ENCODE data around the gene DDT.
"Not testable (repeated sequence)": the region's sequence is repeated elsewhere in the genome, so short reads cannot be mapped to it uniquely, and the experiment has no call there.

DDT gene

DNA sequence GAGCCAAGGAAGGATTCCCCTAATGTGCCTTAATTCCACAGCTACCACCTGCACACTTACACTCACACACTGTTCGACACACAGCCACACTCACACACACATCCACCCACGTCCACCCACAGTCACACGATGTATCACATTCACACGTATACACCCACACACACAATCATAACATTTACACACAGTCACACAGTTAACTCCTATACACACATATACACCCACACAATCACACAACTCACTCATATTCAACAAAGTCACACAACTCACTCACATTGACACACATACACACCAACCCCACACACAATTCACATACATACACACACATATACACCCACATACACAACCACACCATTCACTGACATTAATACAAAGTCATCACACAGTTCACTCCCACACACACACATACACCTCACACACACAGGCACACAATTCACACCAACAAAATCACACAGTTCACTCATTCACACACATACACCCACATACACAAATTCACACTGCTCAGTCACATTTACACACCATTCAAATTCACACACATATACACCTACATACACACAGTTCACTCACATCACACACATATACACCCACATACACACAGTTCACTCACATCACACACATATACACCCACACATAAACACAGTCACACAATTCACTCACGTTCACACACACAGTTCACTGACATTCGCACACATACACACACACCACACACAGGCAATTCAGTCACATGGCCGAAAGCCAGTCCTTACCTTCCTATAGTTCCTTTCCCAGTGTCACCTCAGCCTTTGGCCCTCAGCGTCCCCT is 19.8 kb downstream of the DDT start:
- DNase-seq (ENCODE audit: extremely low read depth in 1 of 2, low read depth in 1 of 2), result not testable (repeated sequence)

DNA sequence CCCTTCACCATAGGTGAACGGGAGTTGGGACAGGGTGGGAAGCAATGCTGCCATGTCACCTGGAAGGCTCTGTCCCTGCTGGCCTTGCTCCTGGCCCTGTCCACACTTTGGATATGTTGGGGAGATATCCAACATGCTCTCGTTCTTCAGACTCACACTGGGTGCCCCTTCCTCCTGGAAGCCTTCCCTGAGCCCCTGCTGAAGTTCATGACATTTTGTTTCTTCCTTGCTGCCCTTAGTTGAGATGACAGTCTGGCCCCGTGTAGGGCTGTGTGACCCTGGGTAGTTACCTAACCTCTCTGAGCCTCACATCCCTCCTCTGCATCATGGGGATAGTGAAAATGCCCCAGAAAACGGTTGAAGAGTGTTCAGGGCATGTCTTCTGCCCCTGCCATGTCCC is 20.8 kb downstream of the DDT start:
- not testable (repeated sequence) for DNase-seq (ENCODE audit: extremely low read depth in 1 of 2, low read depth in 1 of 2)

DNA sequence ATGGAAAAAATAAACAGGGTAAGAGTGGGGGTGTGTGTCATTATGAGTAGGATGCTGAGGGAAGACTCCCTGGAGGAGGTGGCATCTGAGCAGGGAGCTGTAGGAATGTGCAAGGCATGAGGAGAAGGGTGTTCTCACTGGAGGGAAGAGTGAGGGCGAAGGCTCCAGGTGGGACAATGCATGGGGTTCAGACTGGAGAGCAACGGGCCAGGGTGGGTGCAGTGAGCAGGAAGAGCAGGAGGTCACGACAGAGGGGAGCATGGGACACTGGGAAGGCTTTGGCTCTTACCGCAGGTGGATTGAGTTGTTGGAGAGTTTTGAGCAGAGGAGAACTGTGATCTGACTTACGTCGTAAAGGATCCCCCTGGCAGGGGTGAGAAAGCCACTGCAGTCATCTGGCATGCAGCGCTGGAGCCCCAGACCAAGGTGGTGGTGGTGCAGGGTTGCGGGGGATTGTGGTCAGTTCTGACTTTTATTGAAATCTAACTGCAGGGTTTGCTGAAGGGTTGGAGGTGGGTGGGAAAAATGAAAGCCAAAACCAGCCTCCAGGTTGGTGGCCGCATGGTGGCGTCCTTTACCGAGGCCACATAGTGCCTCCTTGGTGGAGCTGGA is 21.3 kb downstream of the DDT start:
- not testable (repeated sequence) for DNase-seq (ENCODE audit: extremely low read depth in 1 of 2, low read depth in 1 of 2)

DNA sequence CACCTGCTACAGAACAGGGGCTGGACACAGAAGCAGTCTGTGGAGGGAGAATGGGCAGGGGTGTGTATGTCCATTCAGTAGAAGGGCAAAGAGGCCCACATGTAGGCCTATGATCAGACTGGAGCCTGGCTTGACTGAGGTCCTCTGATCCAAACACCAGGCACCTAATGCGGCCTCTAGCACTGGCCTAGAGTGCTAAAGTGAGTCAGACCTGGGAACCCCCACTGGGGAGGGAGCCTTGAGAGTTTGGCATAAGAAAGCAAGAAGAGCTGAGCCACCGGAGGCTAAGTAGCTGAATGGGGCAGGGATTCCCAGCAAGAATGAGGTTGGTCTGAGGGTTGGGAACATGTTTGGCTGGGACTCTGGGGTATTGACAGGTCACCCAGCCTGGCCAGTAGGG is 22.9 kb downstream of the DDT start:
- DNase-seq (ENCODE audit: extremely low read depth in 1 of 2, low read depth in 1 of 2), result not testable (repeated sequence)

DNA sequence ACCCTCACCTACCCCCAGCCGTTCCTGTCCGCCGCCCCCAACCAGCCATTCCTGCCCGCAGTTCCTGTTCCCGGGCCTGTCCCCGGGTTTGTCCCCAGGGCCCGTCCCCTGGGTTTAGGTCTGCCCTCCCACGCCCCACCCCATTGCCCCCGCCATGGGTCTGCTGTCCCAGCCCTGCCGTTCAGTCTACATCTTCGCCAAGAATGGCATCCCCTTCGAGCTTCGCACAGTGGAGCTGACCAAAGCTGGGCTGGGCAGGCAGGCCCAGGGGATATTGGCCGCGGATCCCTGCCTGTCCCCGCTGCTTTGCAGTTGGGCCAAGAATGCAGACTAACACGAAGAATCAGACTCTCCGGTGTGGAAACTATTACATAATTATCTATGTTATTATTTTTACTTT is 24.5 kb downstream of the DDT start:
- not testable (repeated sequence) for DNase-seq (ENCODE audit: extremely low read depth in 1 of 2, low read depth in 1 of 2)

DNA sequence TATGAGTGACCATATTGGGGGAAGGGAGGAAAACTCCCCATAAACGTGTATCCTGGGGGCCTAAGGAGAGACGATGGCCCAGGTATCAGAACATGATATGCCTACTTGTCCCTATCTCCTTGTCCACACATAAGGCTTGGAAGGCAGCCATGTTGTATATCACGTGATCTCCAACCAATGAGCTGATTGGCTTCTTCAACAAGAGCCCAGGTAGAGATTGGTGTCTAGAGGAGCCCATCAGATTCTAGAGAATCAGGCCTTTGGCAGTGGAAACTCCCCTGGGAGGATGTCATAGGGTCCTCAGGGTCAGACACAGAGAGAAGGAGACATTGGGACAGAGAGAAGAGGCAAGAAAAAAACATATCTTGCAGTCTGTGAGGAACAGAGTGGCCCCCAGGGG is 26.9 kb downstream of the DDT start:
- not testable (repeated sequence) for DNase-seq (ENCODE audit: extremely low read depth in 1 of 2, low read depth in 1 of 2)

DNA sequence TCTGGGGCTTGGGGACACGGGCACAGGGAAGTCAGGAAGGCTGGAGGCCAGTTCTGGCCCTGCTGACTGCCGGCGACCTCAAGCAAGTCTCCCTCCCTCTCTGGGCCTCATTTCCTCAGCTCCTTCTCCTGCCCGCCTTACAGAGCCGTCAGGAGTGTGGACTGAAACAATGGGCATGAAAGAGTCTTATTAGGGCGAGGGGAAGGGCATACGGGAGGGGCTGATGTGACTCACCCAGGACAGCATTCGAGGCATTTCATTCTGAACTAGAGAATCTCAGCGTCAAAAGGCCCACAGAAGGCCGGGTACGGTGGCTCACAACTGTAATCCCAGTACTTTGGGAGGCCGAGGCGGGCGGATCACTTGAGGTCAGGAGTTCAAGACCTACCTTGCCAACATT is 34.1 kb downstream of the DDT start:
- not testable (repeated sequence) for DNase-seq (ENCODE audit: extremely low read depth in 1 of 2, low read depth in 1 of 2)

DNA sequence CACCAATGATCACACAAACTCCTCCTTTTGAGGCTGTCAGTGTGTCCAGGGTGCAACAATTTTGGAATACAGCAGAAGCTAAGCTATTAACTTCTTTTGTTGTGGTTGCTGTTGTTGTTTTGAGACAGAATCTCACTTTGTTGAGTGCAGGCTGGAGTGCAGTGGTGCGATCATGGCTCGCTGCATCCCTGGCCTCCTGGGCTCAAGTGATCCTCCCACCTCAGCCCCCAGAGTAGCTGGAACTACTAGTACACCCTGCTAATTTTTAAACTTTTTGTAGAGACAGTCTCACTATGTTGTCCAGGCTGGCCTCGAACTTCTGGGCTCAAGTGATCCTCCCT is 35.3 kb downstream of the DDT start:
- no peak for DNase-seq (ENCODE audit: extremely low read depth in 1 of 2, low read depth in 1 of 2)

DNA sequence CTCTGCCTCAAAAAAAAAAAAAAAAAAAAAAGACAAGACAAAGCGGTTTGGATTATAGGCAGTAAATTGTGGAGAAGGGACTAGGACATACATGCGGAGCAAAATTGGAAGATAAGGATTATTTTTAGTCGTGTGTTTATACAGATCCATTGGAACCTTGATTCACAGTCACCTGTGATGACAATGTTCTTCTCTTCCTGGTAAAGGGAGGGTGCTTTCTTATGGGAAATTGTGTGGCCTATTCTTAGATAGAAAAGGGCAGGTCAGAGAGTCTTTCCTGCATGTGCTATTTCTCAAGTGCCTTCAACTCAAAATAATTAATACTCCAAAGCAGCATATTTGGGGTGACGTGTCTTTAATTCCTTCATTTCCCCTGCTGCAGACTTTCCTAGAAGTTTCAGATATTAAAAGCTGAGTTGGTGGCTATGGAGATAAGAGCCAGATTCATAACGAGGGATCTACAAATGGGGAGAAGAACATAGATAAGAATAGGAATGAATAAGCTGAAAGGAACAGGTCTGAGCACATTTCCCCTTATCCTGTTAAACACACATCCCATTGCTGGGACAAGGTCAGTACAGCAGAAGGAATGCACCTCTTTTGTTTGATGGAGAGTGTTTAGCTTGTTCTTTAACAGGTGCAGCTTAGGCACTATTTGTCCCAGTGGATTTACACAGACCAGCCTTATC is 35.8 kb downstream of the DDT start:
- DNase-seq (ENCODE audit: extremely low read depth in 1 of 2, low read depth in 1 of 2), result no peak

DNA sequence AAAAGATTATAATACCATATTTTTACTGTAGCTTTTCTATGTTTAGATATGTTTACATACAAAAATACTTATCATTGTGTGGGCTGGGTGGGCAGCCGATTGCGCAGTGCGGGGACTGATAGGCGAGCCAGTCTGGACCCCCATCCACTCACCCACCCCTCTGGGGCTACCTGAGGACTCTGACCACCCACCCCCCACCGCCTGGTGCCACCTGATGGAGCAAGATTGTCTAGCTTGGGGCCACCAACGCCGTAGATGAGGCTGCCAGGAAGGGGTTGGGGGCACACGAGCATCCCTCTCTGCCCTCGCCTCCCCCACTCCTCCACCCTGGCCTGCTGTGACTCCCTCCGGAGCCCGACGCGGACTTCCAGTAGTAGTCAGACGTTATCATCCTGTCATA is 47.7 kb downstream of the DDT start:
- DNase-seq (ENCODE audit: extremely low read depth in 1 of 2, low read depth in 1 of 2), result no peak

DNA sequence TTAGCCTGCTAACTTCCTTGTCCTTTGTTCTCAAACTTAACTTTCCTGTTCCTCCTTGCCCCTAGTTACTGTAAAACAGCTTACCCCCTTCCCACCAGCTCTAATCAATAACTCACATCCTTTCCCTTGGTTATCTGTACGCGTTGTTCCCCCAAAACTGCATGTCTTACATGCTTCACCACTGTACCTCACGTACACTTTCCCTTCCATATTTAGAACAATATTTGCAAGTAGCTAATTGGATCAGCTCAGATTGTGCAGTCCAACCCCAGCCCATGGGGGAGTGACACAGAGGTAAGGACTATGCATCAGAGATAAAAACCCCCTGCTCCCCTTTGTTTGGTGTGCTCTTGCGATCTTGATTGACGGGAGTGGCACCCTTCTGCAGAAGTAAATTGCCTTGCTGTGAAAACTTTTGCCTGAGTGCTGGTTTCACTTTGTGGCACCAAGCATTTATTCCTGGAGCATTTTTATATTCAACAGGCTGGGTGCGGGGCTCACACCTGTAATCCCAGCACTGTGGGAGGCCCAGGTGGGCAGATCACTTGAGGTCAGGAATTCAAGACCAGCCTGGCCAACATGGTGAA is 49.1 kb downstream of the DDT start:
- no peak for DNase-seq (ENCODE audit: extremely low read depth in 1 of 2, low read depth in 1 of 2)

DNA sequence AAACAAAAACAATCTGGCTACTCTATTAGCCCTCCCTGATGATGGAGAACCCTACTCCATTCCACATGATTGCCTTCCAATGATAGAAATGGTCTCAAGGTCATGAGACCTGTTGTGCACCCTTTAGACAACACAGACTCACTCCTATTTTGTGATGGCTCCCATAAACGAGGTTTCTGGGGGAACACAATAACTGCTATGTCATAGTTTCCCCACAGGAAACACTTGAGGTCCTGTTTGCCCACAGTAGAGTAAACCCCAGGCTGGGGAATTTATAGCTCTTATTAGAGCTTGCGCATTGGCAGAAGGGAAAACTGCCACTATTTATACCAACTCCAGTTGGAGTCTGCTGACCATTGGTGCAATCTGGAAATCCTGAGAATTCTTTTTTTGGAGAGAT is 51.3 kb downstream of the DDT start:
- no peak for DNase-seq (ENCODE audit: extremely low read depth in 1 of 2, low read depth in 1 of 2)

DNA sequence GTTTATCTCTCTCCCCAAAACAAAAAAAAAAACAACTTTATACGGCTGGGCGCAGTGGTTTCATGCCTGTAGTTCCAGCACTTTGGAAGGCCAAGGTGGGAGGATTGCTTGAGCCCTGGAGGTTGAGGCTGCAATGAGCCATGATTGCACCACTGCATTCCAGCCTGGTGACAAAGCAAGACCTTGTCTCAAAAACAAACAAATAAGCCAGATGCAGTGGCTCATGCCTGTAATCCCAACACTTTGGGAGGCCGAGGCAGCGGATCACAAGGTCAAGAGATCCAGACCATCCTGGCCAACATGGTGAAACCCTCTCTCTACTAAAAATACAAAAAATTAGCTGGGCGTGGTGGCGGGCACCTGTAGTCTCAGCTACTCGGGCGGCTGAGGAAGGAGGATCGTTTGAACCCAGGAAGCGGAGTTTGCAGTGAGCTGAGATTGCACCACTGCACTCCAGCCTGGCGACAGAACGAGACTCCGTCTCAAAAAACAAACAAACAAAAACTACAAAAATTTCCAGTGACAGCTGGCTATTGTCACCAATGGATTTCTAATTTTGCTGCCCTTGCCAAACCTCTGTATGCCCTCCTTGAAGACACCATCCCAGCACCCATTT is 52.5 kb downstream of the DDT start:
- DNase-seq (ENCODE audit: extremely low read depth in 1 of 2, low read depth in 1 of 2), result not testable (repeated sequence)

Measured in stimulated activated CD8-positive, alpha-beta memory T cell treated with anti-CD3 and anti-CD28 coated beads, Interleukin-7, amount 100 ng/mL, for 48 hours (primary cell).